Measurements from ENCODE around the gene RPS6KB2. TPM values are rescaled to one million over a fixed set of nuclear protein-coding genes. Genes with fewer than 3 reads are reported as not detected.
A peak's percentile ranks its signal among the peaks of the same experiment; 100 is the strongest.

RPS6KB2 gene
- total and polyA plus RNA-seq, 4 donors, result 26.3 to 69.5 (median 56.2) TPM

DNA sequence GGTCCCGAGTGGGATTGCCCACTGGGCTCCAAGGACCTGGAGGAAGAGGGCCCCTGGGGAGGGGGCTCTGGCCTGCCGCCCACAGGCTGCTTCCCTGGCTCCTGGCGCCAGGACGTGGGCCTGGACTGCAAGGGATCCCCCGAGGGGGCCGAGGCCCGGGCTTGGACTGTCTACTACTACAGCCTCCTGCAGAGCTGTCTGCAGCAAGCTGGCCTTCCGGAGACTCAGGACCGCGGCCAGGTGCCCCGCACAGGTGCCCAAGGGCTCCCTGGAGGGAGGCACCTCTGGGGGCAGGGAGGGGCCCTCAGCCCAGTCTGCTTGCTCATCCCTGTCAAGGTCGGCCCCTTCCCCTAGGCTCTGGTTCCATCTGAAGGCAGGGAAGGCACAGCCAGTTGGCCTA is 10.9 kb upstream of the RPS6KB2 start:
- peaks cover 0 to 3% (median 2%) of the 10 kb centered on the region in 3 donors for H3K27me3 ChIP-seq (ENCODE audit: control insufficient read depth in 3 of 3, insufficient read depth in 3 of 3, low read length in 2 of 3)
- DNase-seq, result no peak
- H3K9me3 ChIP-seq (ENCODE audit: control insufficient read depth in 4 of 4, insufficient read depth in 3 of 4, low read length in 3 of 4), result peaks cover 0 to 2% (median 0%) of the 10 kb centered on the region in 4 donors
- H3K4me3 ChIP-seq, result no peak overlapping the region
- no peak for ATAC-seq (ENCODE audit: insufficient read depth, low FRiP score)
- peak overlapping the region; percentile 26 to 36 for H3K27ac ChIP-seq (ENCODE audit: low read depth in 1 of 2, low read length in 1 of 2)
- 82 to 91% methylated on average over 10 to 12 of the region's 12 CpGs for WGBS, 2 donors
- H3K9ac ChIP-seq (ENCODE audit: insufficient read depth in 1 of 2, low read length in 2 of 2), result no peak overlapping the region
- TF ChIP-seq, protein P1, sequence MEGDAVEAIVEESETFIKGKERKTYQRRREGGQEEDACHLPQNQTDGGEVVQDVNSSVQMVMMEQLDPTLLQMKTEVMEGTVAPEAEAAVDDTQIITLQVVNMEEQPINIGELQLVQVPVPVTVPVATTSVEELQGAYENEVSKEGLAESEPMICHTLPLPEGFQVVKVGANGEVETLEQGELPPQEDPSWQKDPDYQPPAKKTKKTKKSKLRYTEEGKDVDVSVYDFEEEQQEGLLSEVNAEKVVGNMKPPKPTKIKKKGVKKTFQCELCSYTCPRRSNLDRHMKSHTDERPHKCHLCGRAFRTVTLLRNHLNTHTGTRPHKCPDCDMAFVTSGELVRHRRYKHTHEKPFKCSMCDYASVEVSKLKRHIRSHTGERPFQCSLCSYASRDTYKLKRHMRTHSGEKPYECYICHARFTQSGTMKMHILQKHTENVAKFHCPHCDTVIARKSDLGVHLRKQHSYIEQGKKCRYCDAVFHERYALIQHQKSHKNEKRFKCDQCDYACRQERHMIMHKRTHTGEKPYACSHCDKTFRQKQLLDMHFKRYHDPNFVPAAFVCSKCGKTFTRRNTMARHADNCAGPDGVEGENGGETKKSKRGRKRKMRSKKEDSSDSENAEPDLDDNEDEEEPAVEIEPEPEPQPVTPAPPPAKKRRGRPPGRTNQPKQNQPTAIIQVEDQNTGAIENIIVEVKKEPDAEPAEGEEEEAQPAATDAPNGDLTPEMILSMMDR (IDR thresholded peaks at IDR 0.05; ENCODE audit: control extremely low read depth, extremely low read depth), result no peak
- H3K36me3 ChIP-seq (ENCODE audit: control insufficient read depth in 4 of 4, insufficient read depth in 4 of 4, low read length in 4 of 4), result no peaks in the 10 kb centered on the region
- peaks cover 0 to 41% (median 18%) of the 10 kb centered on the region in 5 donors for H3K4me1 ChIP-seq (ENCODE audit: control insufficient read depth in 5 of 5, insufficient read depth in 5 of 5, low read length in 5 of 5)

DNA sequence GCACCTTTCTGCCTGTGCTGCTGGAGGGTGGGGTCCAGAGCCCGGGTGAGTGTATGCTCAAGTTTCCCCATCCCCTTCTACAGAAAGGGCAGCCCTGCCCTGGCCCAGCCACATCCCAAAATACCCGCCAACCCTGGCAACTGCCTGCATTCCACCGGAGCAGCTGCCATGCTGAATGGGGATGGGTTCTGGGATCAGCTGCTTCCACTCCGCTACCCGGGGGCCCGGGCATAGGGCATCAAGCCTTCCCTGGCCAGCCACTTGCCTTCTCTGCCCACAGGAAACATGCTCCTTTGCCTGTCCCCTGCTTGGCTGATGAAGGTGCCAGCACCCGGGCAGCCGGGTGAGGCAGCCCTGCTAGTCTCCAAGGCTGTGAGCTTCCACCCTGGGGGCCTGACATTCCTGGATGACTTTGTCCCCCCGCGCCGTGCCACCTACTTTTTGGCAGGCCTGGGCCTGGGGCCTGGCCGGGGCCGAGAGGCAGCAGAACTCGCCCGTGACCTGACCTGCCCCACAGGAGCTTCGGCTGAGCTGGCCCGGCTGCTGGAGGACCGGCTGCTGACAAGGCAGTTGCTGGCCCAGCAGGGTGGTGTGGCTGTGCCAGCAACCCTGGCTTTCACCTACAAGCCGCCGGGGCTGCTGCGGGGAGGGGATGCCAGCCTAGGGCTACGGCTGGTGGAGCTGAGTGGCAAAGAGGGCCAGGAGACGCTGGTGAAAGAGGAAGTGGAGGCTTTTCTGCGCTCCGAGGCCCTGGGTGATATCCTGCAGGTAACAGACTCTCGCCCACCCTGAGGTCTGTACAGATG is 9.6 kb upstream of the RPS6KB2 start:
- Histone ChIP-seq H3K27me3 (ENCODE audit: control insufficient read depth in 3 of 3, insufficient read depth in 3 of 3, low read length in 2 of 3) (peaks cover 0 to 2% (median 0%) of the 10 kb centered on the region in 3 donors), H3K4me1 (ENCODE audit: control insufficient read depth in 5 of 5, insufficient read depth in 5 of 5, low read length in 5 of 5) (peaks cover 0 to 41% (median 18%) of the 10 kb centered on the region in 5 donors), H3K9ac (ENCODE audit: insufficient read depth in 1 of 2, low read length in 2 of 2) (no peak overlapping the region), H3K36me3 (ENCODE audit: control insufficient read depth in 4 of 4, insufficient read depth in 4 of 4, low read length in 4 of 4) (no peaks in the 10 kb centered on the region), H3K9me3 (ENCODE audit: control insufficient read depth in 4 of 4, insufficient read depth in 3 of 4, low read length in 3 of 4) (peaks cover 0 to 2% (median 0%) of the 10 kb centered on the region in 4 donors), H3K27ac (ENCODE audit: low read depth in 1 of 2, low read length in 1 of 2) (peak overlapping the region in 1 of 2 donors; percentile 67), H3K4me3 (no peak overlapping the region)
- WGBS, 2 donors, result 45 to 59% methylated on average over 26 of the region's 26 CpGs
- ATAC-seq (ENCODE audit: insufficient read depth, low FRiP score), result no peak
- DNase-seq, result no peak
- TF ChIP-seq, protein P1 (IDR thresholded peaks at IDR 0.05; ENCODE audit: control extremely low read depth, extremely low read depth), result no peak

DNA sequence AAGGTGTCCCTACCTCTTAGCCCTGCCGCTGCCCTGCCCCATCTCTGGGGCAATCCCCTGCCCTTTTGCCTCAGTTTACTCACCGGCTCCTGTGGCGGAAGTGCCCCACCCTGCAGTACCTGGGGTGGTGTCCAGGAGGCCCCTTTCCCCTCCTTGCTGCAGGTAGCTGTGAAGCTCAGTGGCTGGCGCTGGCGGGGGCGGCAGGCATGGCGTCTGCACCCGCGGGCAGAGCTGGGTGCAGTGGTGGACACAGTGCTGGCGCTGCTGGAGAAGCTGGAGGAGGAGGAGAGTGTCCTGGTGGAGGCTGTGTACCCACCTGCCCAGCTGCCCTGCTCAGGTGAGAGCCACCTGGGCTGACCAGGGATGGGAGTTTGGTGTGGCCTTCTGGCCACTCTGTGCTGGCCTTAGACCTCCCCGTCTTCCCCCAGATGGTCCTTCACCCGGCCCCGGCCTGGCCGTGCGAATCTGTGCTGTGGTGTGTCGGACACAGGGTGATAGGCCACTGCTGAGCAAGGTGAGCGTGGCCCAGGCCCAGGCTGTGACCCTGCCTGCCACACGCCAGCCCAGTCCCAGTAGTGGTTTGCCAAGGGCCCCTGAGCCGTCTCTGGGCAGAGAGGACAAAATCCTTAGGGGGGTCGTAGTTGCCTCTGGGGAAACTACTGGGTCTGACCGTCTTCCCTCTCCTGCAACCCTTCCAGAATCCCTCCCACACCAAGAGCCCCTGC is 8.8 kb upstream of the RPS6KB2 start:
- Histone ChIP-seq H3K9me3 (ENCODE audit: control insufficient read depth in 4 of 4, insufficient read depth in 3 of 4, low read length in 3 of 4) (peaks cover 0 to 2% (median 0%) of the 10 kb centered on the region in 4 donors), H3K4me3 (no peak overlapping the region), H3K27me3 (ENCODE audit: control insufficient read depth in 3 of 3, insufficient read depth in 3 of 3, low read length in 2 of 3) (peaks cover 0 to 2% (median 0%) of the 10 kb centered on the region in 3 donors), H3K4me1 (ENCODE audit: control insufficient read depth in 5 of 5, insufficient read depth in 5 of 5, low read length in 5 of 5) (peaks cover 0 to 41% (median 18%) of the 10 kb centered on the region in 5 donors), H3K9ac (ENCODE audit: insufficient read depth in 1 of 2, low read length in 2 of 2) (no peak overlapping the region), H3K36me3 (ENCODE audit: control insufficient read depth in 4 of 4, insufficient read depth in 4 of 4, low read length in 4 of 4) (no peaks in the 10 kb centered on the region), H3K27ac (ENCODE audit: low read depth in 1 of 2, low read length in 1 of 2) (no peak overlapping the region)
- no peak for DNase-seq
- WGBS, 2 donors, result 91 to 92% methylated on average over 20 to 21 of the region's 21 CpGs
- TF ChIP-seq, protein P1 (IDR thresholded peaks at IDR 0.05; ENCODE audit: control extremely low read depth, extremely low read depth), result no peak
- no peak for ATAC-seq (ENCODE audit: insufficient read depth, low FRiP score)

Measured in lung (tissue), 12 donors.